ENCODE measurements around the gene FAIM2.

The FAIM2 gene

GRCh38 chr12:49818241-49818895, 85.3 kb downstream of the FAIM2 start:
- DNase-seq: no peak

Measured in stimulated activated CD4-positive, alpha-beta T cell treated with anti-CD3 and anti-CD28 coated beads, Interleukin-1b, Interleukin-23, amount 100 ng/mL, for 48 hours (primary cell).